Lung (tissue), 12 donors: ENCODE results near the gene ADAMTSL2. TPM values are rescaled to one million over a fixed set of nuclear protein-coding genes. Genes with fewer than 3 reads are reported as not detected.

Source experiments
- ATAC-seq: fragments of 200-7000 bp; cut with Tn5 transposase; one replicate; pipeline ENCODE4 v1.9.1; 2020; ENCODE audit warnings: moderate number of reproducible peaks; ENCODE audit not compliant: insufficient read depth, low FRiP score
- DNase-seq, 3 donors: peaks; one replicate each; pipeline ENCODE4 v3.0.0-alpha.2; 2013 to 2017
- H3K27ac ChIP-seq, 2 donors: one replicate each; pipeline ENCODE4 v1.5.1; 2013; ENCODE audit warnings: mild to moderate bottlenecking in 2 of 2, moderate library complexity in 2 of 2, control low read depth in 1 of 2, inconsistent platforms in 1 of 2, low read depth in 1 of 2, low read length in 1 of 2
- H3K27me3 ChIP-seq, 3 donors: one replicate each; pipeline ENCODE4 v1.5.1; 2013; ENCODE audit warnings: low read length in 2 of 3; ENCODE audit not compliant: control insufficient read depth in 3 of 3, insufficient read depth in 3 of 3
- H3K36me3 ChIP-seq, 4 donors: one replicate each; pipeline ENCODE4 v1.5.1; 2013; ENCODE audit warnings: low read length in 4 of 4, mild to moderate bottlenecking in 1 of 4, moderate library complexity in 1 of 4; ENCODE audit not compliant: control insufficient read depth in 4 of 4, insufficient read depth in 4 of 4
- H3K4me1 ChIP-seq, 5 donors: one replicate each; pipeline ENCODE4 v1.5.1; 2013; ENCODE audit warnings: low read length in 5 of 5, mild to moderate bottlenecking in 2 of 5, moderate library complexity in 1 of 5; ENCODE audit not compliant: control insufficient read depth in 5 of 5, insufficient read depth in 5 of 5
- H3K4me3 ChIP-seq: one replicate; pipeline ENCODE4 v1.5.1; 2013; ENCODE audit warnings: mild to moderate bottlenecking, control low read depth, moderate library complexity
- H3K9ac ChIP-seq, 2 donors: one replicate each; pipeline ENCODE4 v1.5.1; 2013; ENCODE audit warnings: low read length in 2 of 2, control low read depth in 1 of 2; ENCODE audit not compliant: insufficient read depth in 1 of 2
- H3K9me3 ChIP-seq, 4 donors: one replicate each; pipeline ENCODE4 v1.5.1; 2013; ENCODE audit warnings: low read length in 3 of 4, mild to moderate bottlenecking in 1 of 4, moderate library complexity in 1 of 4; ENCODE audit not compliant: control insufficient read depth in 4 of 4, insufficient read depth in 3 of 4
- WGBS, 2 donors: extraction: QIAGEN DNeasy Blood & Tissue Kit; methylation state at CpG; one replicate each; pipeline ENCODE4 v1.1.7; 2013; 5-methylcytosine and 5-hydroxymethylcytosine counted together
- polyA plus RNA-seq, 2 donors: library from polyadenylated mRNA; stranded (reverse); fragments of 200-250 nt; gene quantifications; one replicate each; pipeline ENCODE4 v1.2.1, GENCODE V29; 2013
- total RNA-seq, 2 donors: library from RNA; depleted of rRNA in 1 of 2; stranded (reverse); fragments of >200 nt in 1 of 2; gene quantifications; one replicate each; pipeline ENCODE4 v1.2.1, GENCODE V29; 2014 to 2021
- TF ChIP-seq, protein P1 (sequence below): IDR thresholded peaks from 2 replicates; pipeline ENCODE4 v1.5.1; 2012; ENCODE audit warnings: mild to moderate bottlenecking; ENCODE audit errors: control extremely low read depth, extremely low read depth
- donor health status: control.
- donor health status: control.
- donor health status: Bipolar disorder and iron deficiency.
- donor health status: healthy.
- donor health status: DM: yes; HTN: yes; CAD: no.

The ADAMTSL2 gene
- total and polyA plus RNA-seq, 4 donors, result 6.4 to 20.6 (median 10.1) TPM

DNA sequence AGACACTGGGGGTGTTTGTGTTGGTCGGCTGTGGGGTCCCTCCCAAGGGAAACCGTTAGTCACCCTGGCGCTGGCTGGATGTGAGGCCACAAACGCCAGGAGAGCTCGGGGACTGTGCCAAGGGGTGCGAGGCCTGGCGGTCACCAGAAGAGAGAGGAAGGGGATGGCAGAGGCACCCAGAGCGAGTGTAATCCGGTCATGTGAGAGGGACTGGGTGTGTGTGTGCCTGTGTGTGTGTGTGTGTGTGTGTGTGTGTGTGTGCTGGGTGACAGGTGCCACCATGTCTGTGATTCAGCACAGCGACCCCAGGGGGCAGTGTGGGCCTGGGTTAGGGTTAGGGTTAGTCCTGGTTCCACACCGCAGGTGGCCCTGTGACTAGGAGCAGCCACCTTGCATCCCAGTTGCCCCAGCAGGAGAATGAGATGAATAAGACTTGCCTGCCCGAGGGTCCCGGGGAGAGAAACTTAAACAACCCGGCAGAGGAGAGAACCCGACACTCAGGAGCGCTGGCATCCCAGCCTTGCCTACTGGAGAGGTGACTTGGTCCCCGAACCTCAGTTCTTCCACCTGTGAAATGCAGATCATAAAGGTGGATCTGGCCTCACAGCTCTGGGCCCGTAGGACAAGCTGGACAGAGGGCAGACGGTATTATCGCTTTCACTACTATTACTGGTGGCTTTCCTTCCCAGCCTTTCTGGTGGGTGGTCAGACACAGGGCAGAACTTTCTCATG, 1.4 kb upstream of the ADAMTSL2 start:
- no peak overlapping the region for H3K9ac ChIP-seq
- 48 to 51% methylated on average over 20 of the region's 20 CpGs for WGBS, 2 donors
- H3K27me3 ChIP-seq, result no peaks in the 10 kb centered on the region
- H3K4me1 ChIP-seq, result peaks cover under 1 to 69% (median 18%) of the 10 kb centered on the region in 5 donors
- peak; percentile 34 to 68 (median 54) for DNase-seq
- no peak overlapping the region for H3K27ac ChIP-seq
- TF ChIP-seq, protein P1, sequence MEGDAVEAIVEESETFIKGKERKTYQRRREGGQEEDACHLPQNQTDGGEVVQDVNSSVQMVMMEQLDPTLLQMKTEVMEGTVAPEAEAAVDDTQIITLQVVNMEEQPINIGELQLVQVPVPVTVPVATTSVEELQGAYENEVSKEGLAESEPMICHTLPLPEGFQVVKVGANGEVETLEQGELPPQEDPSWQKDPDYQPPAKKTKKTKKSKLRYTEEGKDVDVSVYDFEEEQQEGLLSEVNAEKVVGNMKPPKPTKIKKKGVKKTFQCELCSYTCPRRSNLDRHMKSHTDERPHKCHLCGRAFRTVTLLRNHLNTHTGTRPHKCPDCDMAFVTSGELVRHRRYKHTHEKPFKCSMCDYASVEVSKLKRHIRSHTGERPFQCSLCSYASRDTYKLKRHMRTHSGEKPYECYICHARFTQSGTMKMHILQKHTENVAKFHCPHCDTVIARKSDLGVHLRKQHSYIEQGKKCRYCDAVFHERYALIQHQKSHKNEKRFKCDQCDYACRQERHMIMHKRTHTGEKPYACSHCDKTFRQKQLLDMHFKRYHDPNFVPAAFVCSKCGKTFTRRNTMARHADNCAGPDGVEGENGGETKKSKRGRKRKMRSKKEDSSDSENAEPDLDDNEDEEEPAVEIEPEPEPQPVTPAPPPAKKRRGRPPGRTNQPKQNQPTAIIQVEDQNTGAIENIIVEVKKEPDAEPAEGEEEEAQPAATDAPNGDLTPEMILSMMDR, result peak; percentile 39
- ATAC-seq, result no peak
- H3K4me3 ChIP-seq, result no peak overlapping the region
- H3K36me3 ChIP-seq, result no peaks in the 10 kb centered on the region
- no peaks in the 10 kb centered on the region for H3K9me3 ChIP-seq

DNA sequence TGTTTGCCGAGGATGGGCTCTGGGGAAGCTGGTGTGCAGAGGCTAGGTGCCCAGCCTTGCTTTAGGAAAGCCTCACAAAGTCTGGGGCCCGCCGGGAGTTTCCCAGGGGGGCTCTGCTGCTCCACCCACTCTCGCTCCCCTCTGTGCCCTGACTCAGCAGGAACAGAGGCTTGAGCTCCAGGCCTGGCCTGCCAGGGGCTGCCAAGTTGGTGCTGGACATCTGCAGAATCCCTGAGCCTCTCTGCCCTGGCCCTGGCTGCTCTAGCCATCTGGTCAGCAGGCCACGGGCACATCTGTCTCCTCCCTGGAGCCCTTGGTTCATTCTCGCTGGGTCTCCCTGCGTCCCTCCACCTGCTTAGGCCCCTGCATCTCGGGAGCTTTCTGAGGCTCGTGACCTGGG, 647 bp upstream of the ADAMTSL2 start:
- no peak overlapping the region for H3K4me3 ChIP-seq
- H3K36me3 ChIP-seq, result no peaks in the 10 kb centered on the region
- DNase-seq, result no peak
- no peak overlapping the region for H3K9ac ChIP-seq
- TF ChIP-seq, protein P1, result no peak
- no peaks in the 10 kb centered on the region for H3K27me3 ChIP-seq
- 38 to 52% methylated on average over 9 of the region's 9 CpGs for WGBS, 2 donors
- no peak for ATAC-seq
- H3K27ac ChIP-seq, result peak overlapping the region in 1 of 2 donors; percentile 18
- H3K4me1 ChIP-seq, result peaks cover 0 to 64% (median 11%) of the 10 kb centered on the region in 5 donors
- no peaks in the 10 kb centered on the region for H3K9me3 ChIP-seq

DNA sequence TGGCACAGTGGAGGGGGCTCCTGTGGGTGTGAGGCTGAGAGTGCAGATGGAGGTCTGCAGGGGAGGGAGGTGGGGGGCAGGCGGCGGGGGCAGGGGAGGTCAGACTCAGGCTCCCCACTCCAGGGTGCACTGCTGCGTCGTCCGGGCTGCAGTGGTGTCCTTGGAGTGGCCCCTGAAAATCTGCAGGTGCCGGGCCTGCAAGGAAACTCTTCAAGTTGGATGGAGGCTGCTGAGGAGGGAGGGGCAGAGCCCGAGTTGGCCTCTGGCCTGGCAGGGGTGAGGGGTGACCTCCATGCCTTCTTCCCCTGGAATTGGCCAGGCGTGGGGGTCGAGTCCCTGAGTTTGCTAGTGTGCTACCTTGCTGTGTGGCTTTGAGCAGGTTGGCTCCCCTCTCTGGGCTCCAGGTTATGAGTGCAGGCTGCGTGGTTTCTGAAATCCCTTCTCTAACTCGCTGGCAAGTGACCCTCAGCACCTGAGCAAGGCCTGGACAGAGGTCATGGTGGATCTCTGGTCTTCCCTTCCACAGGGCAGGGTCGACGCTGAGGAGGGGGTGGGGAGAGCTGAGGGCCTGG, 888 bp downstream of the ADAMTSL2 start:
- TF ChIP-seq, protein P1, result no peak
- ATAC-seq, result no peak
- WGBS, 2 donors, result 50 to 59% methylated on average over 13 of the region's 13 CpGs
- H3K36me3 ChIP-seq, result no peaks in the 10 kb centered on the region
- H3K4me1 ChIP-seq, result peaks cover 0 to 64% (median 15%) of the 10 kb centered on the region in 5 donors
- H3K27me3 ChIP-seq, result no peaks in the 10 kb centered on the region
- no peak overlapping the region for H3K27ac ChIP-seq
- no peak for DNase-seq
- H3K9me3 ChIP-seq, result no peaks in the 10 kb centered on the region
- peak overlapping the region; percentile 43 for H3K4me3 ChIP-seq
- no peak overlapping the region for H3K9ac ChIP-seq
